ENCODE measurements around the gene PLCB3.

- TF ChIP-seq, protein P1, sequence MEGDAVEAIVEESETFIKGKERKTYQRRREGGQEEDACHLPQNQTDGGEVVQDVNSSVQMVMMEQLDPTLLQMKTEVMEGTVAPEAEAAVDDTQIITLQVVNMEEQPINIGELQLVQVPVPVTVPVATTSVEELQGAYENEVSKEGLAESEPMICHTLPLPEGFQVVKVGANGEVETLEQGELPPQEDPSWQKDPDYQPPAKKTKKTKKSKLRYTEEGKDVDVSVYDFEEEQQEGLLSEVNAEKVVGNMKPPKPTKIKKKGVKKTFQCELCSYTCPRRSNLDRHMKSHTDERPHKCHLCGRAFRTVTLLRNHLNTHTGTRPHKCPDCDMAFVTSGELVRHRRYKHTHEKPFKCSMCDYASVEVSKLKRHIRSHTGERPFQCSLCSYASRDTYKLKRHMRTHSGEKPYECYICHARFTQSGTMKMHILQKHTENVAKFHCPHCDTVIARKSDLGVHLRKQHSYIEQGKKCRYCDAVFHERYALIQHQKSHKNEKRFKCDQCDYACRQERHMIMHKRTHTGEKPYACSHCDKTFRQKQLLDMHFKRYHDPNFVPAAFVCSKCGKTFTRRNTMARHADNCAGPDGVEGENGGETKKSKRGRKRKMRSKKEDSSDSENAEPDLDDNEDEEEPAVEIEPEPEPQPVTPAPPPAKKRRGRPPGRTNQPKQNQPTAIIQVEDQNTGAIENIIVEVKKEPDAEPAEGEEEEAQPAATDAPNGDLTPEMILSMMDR (IDR thresholded peaks at IDR 0.05), result no peak
- TF ChIP-seq POLR2A (IDR thresholded peaks at IDR 0.05), result no peak
- no peak for TF ChIP-seq EP300 (IDR thresholded peaks at IDR 0.05; ENCODE audit: low read depth)
Observed at GRCh38 chr11:64245401-64245796, 5.9 kb upstream of the PLCB3 start.
